Uterus (tissue), 4 donors: ENCODE results near the gene FN3KRP. TPM values are rescaled to one million over a fixed set of nuclear protein-coding genes. Genes with fewer than 3 reads are reported as not detected.

ENCODE experiments used
- DNase-seq, 2 donors: peaks; one replicate each; pipeline ENCODE4 v3.0.0-alpha.2; 2019 to 2020
- H3K27ac ChIP-seq, 2 donors: fragments of 200-600 bp; sonication (generic); 1 replicate in 1 of 2; 2 replicates in 1 of 2; pipeline ENCODE4 v1.5.1; 2016 to 2018
- H3K27me3 ChIP-seq, 2 donors: fragments of 200-600 bp; sonication (generic); one replicate each; pipeline ENCODE4 v1.5.1; 2018 to 2019; ENCODE audit warnings: control low read depth in 1 of 2
- H3K36me3 ChIP-seq, 2 donors: fragments of 200-600 bp; sonication (generic); one replicate each; pipeline ENCODE4 v1.5.1; 2019; ENCODE audit warnings: control low read depth in 1 of 2
- H3K4me1 ChIP-seq, 2 donors: fragments of 200-600 bp; sonication (generic); one replicate each; pipeline ENCODE4 v1.5.1; 2018 to 2019; ENCODE audit warnings: control low read depth in 1 of 2
- H3K4me3 ChIP-seq, 2 donors: fragments of 200-600 bp; sonication (generic); 1 replicate in 1 of 2; 2 replicates in 1 of 2; pipeline ENCODE4 v1.5.1; 2018 to 2019; ENCODE audit warnings: mild to moderate bottlenecking in 1 of 2
- H3K9me3 ChIP-seq, 2 donors: fragments of 200-600 bp; sonication (generic); one replicate each; pipeline ENCODE4 v1.5.1; 2019; ENCODE audit warnings: control low read depth in 1 of 2
- POLR2A ChIP-seq, 2 donors: fragments of 450-650 bp; IDR thresholded peaks; one replicate each; pipeline ENCODE4 v1.6.1; 2016; ENCODE audit warnings: antibody characterized with exemption in 2 of 2, mild to moderate bottlenecking in 1 of 2, moderate library complexity in 1 of 2
- intact Hi-C: fragments of 100-400 bp; cut with DNase I; formaldehyde crosslinking; loops from one replicate; pipeline ENCODE4 v1.15.1; 2023; ENCODE audit warnings: low total_unique reads
- total RNA-seq, 4 donors: library from RNA; depleted of rRNA in 3 of 4; stranded (reverse); fragments of >200 nt in 3 of 4; gene quantifications; one replicate each; pipeline versions ENCODE4 v1.1.0 to v1.2.4, GENCODE V29; 2014 to 2023
- TF ChIP-seq, protein P1 (sequence below), 4 experiments: fragments of 200-600 bp in 2 of 4; fragments of 450-650 bp in 2 of 4; sonication (generic) in 2 of 4; IDR thresholded peaks; one replicate each; pipeline ENCODE4 v1.5.1; 2016 to 2019; ENCODE audit warnings: antibody characterized with exemption in 4 of 4, mild to moderate bottlenecking in 2 of 4, moderate library complexity in 1 of 4
- donor health status: DM: yes; HTN: yes; CAD: no.

Gene FN3KRP
- total RNA-seq, 4 donors from 2014 or later, result 1.2 to 97.6 (median 32.7) TPM

DNA sequence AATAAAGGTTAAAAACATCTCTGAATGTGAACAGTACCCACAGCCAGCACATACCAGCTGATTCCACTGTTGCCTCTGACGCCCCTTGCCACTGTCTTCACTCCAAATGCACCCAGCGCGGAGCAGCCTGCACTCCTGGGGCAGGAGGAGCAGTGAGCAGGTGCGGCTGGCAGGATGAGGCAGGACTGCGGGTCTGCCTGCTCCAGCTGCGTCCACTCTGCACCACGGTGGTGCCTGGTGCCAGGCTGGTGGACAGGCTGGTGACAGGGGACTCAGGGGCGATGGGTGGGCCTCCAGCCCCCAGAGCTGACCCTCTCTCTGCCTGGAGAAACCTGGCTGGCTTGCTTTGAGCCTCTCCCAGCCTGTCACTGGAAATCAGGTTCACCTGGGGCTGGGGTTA, 27.4 kb upstream of the FN3KRP start:
- Histone ChIP-seq H3K4me3 (no peak overlapping the region), H3K27me3 (no peaks in the 10 kb centered on the region), H3K9me3 (no peaks in the 10 kb centered on the region), H3K4me1 (no peaks in the 10 kb centered on the region), H3K27ac (no peak overlapping the region), H3K36me3 (no peaks in the 10 kb centered on the region)
- intact Hi-C loops, result no loop called here
- TF ChIP-seq POLR2A (IDR thresholded peaks at IDR 0.05), result no peak
- TF ChIP-seq, protein P1, sequence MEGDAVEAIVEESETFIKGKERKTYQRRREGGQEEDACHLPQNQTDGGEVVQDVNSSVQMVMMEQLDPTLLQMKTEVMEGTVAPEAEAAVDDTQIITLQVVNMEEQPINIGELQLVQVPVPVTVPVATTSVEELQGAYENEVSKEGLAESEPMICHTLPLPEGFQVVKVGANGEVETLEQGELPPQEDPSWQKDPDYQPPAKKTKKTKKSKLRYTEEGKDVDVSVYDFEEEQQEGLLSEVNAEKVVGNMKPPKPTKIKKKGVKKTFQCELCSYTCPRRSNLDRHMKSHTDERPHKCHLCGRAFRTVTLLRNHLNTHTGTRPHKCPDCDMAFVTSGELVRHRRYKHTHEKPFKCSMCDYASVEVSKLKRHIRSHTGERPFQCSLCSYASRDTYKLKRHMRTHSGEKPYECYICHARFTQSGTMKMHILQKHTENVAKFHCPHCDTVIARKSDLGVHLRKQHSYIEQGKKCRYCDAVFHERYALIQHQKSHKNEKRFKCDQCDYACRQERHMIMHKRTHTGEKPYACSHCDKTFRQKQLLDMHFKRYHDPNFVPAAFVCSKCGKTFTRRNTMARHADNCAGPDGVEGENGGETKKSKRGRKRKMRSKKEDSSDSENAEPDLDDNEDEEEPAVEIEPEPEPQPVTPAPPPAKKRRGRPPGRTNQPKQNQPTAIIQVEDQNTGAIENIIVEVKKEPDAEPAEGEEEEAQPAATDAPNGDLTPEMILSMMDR (IDR thresholded peaks at IDR 0.05), result no peak
- no peak for DNase-seq

- DNase-seq, result no peak
- intact Hi-C loops, result no loop called here
- Histone ChIP-seq H3K27ac (no peak overlapping the region), H3K4me3 (no peak overlapping the region), H3K36me3 (no peaks in the 10 kb centered on the region), H3K4me1 (no peaks in the 10 kb centered on the region), H3K9me3 (no peaks in the 10 kb centered on the region), H3K27me3 (no peaks in the 10 kb centered on the region)
- TF ChIP-seq, protein P1 (IDR thresholded peaks at IDR 0.05), result no peak
- no peak for TF ChIP-seq POLR2A (IDR thresholded peaks at IDR 0.05)
These were observed 25.6 kb upstream of the FN3KRP start for GRCh38 chr17:82690786-82691489.

DNA sequence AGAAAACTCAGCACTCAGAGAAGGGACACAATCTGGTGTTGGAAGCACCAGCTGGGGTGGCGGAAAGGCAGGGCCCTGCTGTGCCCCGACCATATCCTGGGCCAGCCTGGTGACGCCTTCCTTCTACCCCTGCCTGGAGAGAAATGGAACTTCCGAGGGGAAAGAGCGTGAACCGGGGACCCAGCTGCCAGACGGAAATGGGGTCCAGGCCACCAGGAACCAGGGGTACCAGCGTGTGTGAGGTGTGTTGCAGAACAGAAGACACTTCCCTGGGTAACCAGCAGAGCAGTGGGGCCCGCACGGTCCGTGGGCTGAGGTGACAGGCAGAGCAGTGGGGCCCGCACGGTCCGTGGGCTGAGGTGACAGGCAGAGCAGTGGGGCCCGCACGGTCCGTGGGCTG, 24.8 kb upstream of the FN3KRP start:
- no peak for TF ChIP-seq POLR2A (IDR thresholded peaks at IDR 0.05)
- TF ChIP-seq, protein P1 (IDR thresholded peaks at IDR 0.05), result no peak
- DNase-seq, result no peak
- Histone ChIP-seq H3K27ac (no peak overlapping the region), H3K27me3 (no peaks in the 10 kb centered on the region), H3K36me3 (no peaks in the 10 kb centered on the region), H3K9me3 (no peaks in the 10 kb centered on the region), H3K4me1 (peaks cover 0 to under 1% of the 10 kb centered on the region in 2 donors), H3K4me3 (no peak overlapping the region)
- intact Hi-C loops, result no loop called here

DNA sequence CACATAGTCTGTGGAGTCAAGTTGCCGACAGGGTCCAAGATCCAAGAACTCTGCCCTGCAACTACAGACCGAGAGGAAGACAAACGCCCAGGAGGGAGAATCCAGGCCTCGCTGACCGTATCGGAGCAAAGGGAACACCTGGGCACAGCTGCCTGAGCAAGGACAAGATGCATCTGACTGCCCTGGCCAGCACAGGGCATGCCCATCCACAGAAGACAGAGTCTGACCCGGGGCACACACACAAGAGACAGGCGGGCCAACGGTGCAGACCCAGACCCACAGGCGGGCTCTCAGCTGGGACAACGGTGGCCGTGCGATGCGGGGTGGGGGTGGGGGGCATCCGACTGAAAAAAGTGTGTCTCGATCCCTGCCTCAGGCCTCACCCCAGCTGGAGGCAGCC, 24.2 kb upstream of the FN3KRP start:
- intact Hi-C loops, result no loop called here
- DNase-seq, result no peak
- Histone ChIP-seq H3K27ac (no peak overlapping the region), H3K9me3 (no peaks in the 10 kb centered on the region), H3K4me3 (no peak overlapping the region), H3K36me3 (no peaks in the 10 kb centered on the region), H3K27me3 (no peaks in the 10 kb centered on the region), H3K4me1 (peaks cover 0 to 7% of the 10 kb centered on the region in 2 donors)
- TF ChIP-seq POLR2A (IDR thresholded peaks at IDR 0.05), result no peak
- TF ChIP-seq, protein P1 (IDR thresholded peaks at IDR 0.05), result no peak

GRCh38 chr17:82693168-82693867, 23.2 kb upstream of the FN3KRP start:
- no peaks in the 10 kb centered on the region for H3K9me3 ChIP-seq
- no peak for TF ChIP-seq POLR2A (IDR thresholded peaks at IDR 0.05)
- TF ChIP-seq, protein P1 (IDR thresholded peaks at IDR 0.05), result no peak
- peaks cover 0 to 11% of the 10 kb centered on the region in 2 donors for H3K4me1 ChIP-seq
- no peak for DNase-seq
- no peak overlapping the region for H3K4me3 ChIP-seq
- H3K27ac ChIP-seq, result no peak overlapping the region
- H3K27me3 ChIP-seq, result no peaks in the 10 kb centered on the region
- intact Hi-C loops, result no loop called here
- no peaks in the 10 kb centered on the region for H3K36me3 ChIP-seq
